Putamen (tissue), 1 donor: ENCODE results near the gene SIL1.

Source experiments
- DNase-seq: peaks from one replicate; pipeline ENCODE4 v3.0.0-alpha.2; 2016; ENCODE audit warnings: low spot score

Gene SIL1

DNA sequence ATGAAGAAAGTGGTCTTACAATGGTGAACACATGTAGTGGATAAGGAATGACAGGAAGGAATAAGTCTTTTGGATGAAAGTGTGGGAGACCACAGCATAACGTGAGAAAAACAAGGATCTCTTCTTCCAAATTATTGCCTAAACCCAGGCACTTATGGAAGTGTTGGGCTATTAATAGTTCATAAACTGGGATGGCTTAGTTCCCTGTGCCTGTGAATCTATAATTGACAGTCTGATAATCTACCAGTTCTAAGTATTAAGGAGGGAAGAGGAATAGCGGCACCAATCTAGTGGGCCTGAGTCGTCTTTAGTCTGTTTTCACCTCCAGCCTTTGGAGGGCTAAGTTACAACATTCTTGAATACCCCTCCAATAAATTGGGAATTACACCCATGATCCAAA is 283.8 kb downstream of the SIL1 start:
- no peak for DNase-seq

- DNase-seq = no peak
Measured at GRCh38 chr5:138913773-138914172, 284.4 kb downstream of the SIL1 start.

DNA sequence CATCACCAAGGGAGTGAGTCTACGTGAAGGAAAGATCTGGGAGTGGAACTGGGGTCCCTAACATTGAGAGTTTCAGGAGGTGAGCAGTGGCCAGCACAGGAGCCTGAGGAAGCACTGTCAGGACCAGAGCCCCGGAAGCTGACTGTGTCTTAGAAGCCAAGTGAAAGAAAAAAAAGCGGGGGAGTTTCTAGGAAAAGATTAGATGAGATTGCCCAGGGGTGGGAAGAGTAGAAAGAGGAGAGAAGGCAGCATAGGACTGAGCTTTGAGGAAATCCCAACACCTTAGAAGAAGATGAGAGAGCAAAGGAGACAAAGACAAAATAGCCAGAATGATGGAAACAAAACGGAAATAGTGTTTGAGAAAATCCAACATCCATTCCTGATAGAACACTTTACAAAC is 286.1 kb downstream of the SIL1 start:
- DNase-seq = no peak

DNA sequence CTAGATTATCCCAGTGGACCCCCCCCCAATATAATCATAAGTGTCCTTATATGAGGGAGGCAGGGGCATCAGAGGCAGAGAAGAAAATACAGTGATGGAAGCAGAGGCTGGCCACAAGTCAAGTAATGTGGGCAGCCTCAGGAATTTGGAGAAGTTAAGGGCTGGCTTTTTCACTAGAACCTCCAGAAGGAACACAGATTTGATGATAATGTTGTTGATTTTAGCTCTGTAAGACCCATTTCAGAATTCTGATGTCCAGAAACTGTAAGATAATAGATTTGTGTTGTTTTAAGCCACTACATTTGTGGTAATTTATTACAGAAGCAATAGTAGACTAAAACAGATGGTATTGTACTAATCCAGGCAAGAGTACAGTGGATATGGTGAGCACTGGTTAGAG is 286.7 kb downstream of the SIL1 start:
- DNase-seq = no peak

- DNase-seq = no peak
Measured at GRCh38 chr5:138910546-138911185, 287.5 kb downstream of the SIL1 start.

- DNase-seq = no peak
Measured at GRCh38 chr5:138909734-138910133, 288.4 kb downstream of the SIL1 start.

DNA sequence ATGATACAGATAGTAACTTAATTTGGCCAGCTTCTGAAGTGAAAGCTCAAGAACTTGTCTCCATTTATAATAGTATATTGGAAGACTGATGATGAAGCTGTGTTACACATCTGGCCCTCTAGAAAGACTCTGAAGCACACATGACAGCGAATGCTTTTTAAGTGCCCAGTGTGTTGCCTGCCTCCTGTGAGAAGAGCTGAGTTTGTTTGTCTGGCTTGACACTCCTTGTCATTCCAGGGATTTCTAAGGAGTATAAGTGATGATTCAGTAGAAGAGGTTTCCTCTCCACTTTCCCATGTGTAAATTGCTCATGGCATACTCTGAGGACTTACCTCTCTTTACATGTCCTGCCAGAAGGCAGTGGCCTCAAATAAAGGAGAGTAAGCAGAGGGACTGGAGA is 292.6 kb downstream of the SIL1 start:
- DNase-seq = no peak

GRCh38 chr5:138903130-138903775 is 294.9 kb downstream of the SIL1 start:
- DNase-seq = no peak

GRCh38 chr5:138901716-138902115 is 296.5 kb downstream of the SIL1 start:
- peak; percentile 22 for DNase-seq

- no peak for DNase-seq
Measured at GRCh38 chr5:138900281-138900965, 297.7 kb downstream of the SIL1 start.

- DNase-seq = no peak
Measured at GRCh38 chr5:138898742-138899141, 299.4 kb downstream of the SIL1 start.

GRCh38 chr5:138898299-138898698 is 299.9 kb downstream of the SIL1 start:
- no peak for DNase-seq
